Umbilical cord (tissue), 2 donors: ENCODE measurements around the gene RPS10. TPM values are rescaled to one million over a fixed set of nuclear protein-coding genes. Genes with fewer than 3 reads are reported as not detected.
"Not testable (repeated sequence)": the region's sequence is repeated elsewhere in the genome, so short reads cannot be mapped to it uniquely, and the experiment has no call there.

ENCODE experiments used
- DNase-seq: peaks from one replicate; pipeline ENCODE4 v3.0.0-alpha.2; 2015; ENCODE audit warnings: low spot score
- total RNA-seq: library from RNA; depleted of rRNA; stranded (reverse); fragments of >200 nt; gene quantifications from one replicate; pipeline ENCODE4 v1.2.3, GENCODE V29; 2014; ENCODE audit warnings: low replicate concordance; ENCODE audit not compliant: insufficient read depth

RPS10 gene
- total RNA-seq, 1 donor from 2014 or later = 2,327 TPM

DNA sequence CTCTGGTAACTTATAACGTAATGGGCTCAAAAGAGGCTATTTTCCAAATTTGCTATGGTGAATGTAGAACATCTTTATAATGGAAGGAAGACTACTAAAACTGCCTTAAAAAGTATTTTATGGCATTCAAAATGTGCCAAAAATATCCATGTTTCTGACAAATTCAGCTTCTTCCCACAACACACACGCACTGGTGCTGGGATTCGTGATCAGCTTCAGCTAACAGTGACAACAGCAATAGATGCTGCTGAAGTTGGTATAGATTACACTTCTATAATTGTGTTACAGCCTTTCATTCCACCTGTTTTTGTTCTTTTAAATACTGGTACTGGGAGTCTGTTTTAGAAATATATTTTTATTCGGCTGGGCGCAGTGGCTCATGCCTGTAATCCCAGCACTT lies 52.4 kb downstream of the RPS10 start:
- no peak for DNase-seq

DNA sequence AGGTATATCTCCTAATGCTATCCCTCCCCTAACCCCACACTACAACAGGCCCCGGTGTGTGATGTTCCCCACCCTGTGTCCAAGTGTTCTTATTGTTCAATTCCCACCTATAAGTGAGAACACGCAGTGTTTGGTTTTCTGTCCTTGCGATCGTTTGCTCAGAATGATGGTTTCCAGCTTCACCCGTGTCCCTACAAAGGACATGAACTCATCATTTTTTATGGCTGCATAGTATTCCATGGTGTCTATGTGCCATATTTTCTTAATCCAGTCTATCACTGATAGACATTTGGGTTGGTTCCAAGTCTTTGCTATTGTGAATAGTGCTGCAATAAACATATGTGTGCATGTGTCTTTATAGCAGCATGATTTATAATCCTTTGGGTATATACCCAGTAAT lies 54.0 kb downstream of the RPS10 start:
- not testable (repeated sequence) for DNase-seq

DNA sequence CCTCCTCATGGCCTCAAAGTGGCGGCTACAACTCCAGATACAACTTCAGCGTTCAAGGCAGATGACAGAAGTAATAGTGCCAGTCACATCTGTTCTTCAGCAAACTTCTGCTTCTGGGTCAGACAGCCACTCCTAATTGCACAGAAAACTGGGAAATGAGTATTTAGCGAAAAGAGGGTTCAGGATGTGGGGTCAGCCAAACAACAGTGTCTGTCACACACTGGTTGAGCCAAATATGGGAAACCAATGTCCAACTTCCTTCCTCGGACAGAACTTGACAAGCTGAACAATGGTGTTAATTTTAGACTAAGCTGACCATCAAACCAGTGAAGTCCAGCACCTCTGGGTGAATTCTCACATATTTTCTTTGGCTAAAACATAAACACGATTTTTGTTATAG lies 55.5 kb downstream of the RPS10 start:
- peak; percentile 49 for DNase-seq

DNA sequence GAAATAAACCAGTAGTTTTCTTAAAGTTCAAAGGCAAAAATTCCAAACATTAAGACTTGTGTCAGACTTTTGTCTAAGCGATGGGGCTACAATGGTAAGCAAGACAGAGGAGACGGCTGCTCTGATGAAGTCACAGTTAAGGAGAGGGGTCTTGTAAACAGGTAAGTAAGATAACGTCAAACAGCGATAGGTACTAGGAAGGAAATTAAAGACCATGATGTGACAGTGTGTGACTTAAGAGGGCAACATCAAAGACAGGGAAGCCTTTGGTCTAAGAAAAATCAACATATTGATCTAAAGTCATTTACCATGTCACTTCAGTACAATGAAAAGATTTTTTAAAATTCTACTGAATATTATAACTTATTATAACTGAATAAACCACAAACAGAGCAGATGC lies 56.5 kb downstream of the RPS10 start:
- no peak for DNase-seq

Other genes starting within 250 kb of the RPS10 start
- 3.1 TPM for gene HMGA1, start 189.2 kb downstream of the RPS10 start, total RNA-seq
- 10.1 TPM for gene SMIM29, start 177.1 kb downstream of the RPS10 start, total RNA-seq
- 20.7 TPM for gene NUDT3, start 33.4 kb downstream of the RPS10 start, total RNA-seq
- 0.72 TPM for gene PACSIN1, start 40.0 kb upstream of the RPS10 start, total RNA-seq
- 0.96 TPM for gene SPDEF, start 130.3 kb upstream of the RPS10 start, total RNA-seq